OCI-LY3 (cell line): Measurements from ENCODE around the gene MYT1.
A peak's percentile ranks its signal among the peaks of the same experiment; 100 is the strongest.
"Not testable (repeated sequence)": the region's sequence is repeated elsewhere in the genome, so short reads cannot be mapped to it uniquely, and the experiment has no call there.

ENCODE experiments used
- H2AFZ ChIP-seq: fragments of 200-600, 300-600 bp; shearing (Covaris generic); 2 replicates; pipeline ENCODE4 v1.6.0; 2014; ENCODE audit warnings: antibody characterized with exemption, low read depth, low read length
- H3K27ac ChIP-seq: fragments of 200-600, 300-600 bp; sonication (generic); 2 replicates; pipeline ENCODE4 v1.5.1; 2014; ENCODE audit warnings: mild to moderate bottlenecking, low read length, moderate library complexity, mixed read lengths
- H3K27me3 ChIP-seq: fragments of 200-600, 300-600 bp; sonication (generic); 2 replicates; pipeline ENCODE4 v1.6.1; 2014; ENCODE audit warnings: low read depth, low read length, mixed read lengths
- H3K36me3 ChIP-seq: fragments of 200-600, 300-600 bp; sonication (generic); replicated peaks from 2 replicates; pipeline ENCODE3; 2014; ENCODE audit warnings: low read depth, low read length, mixed read lengths
- H3K4me1 ChIP-seq: fragments of 300-600, 200-600 bp; sonication (generic); 2 replicates; pipeline ENCODE4 v1.6.1; 2014; ENCODE audit warnings: low read length, mixed read lengths
- H3K4me2 ChIP-seq: fragments of 200-600, 300-600 bp; sonication (generic); 2 replicates; pipeline ENCODE4 v1.6.1; 2014; ENCODE audit warnings: low read length, mixed read lengths
- H3K4me3 ChIP-seq: fragments of 300-600, 200-600 bp; sonication (generic); 2 replicates; pipeline ENCODE4 v1.5.1; 2014; ENCODE audit warnings: antibody characterized with exemption, mild to moderate bottlenecking, low read length, moderate library complexity
- H3K79me2 ChIP-seq: fragments of 300-600, 200-600 bp; shearing (Covaris generic); 2 replicates; pipeline ENCODE4 v1.6.1; 2014; ENCODE audit warnings: mild to moderate bottlenecking, low read length, mixed read lengths
- H3K9ac ChIP-seq: fragments of 300-600, 200-600 bp; shearing (Covaris generic); 2 replicates; pipeline ENCODE4 v1.6.0; 2014; ENCODE audit warnings: mild to moderate bottlenecking, low read length, moderate library complexity
- H3K9me3 ChIP-seq: fragments of 200-600, 300-600 bp; shearing (Covaris generic); 2 replicates; pipeline ENCODE4 v1.6.1; 2014; ENCODE audit warnings: low read length, mixed read lengths; ENCODE audit not compliant: insufficient read depth
- H4K20me1 ChIP-seq: fragments of 200-600, 300-600 bp; sonication (generic); 2 replicates; pipeline ENCODE4 v1.6.1; 2016; ENCODE audit warnings: low read length, mixed read lengths; ENCODE audit not compliant: insufficient read depth
- EZH2phosphoT487 ChIP-seq: fragments of 200-600 bp; shearing (Covaris generic); IDR thresholded peaks from 2 replicates; pipeline ENCODE4 v1.6.1; 2018; ENCODE audit warnings: antibody characterized with exemption, mixed run types, low read depth
- TF ChIP-seq, protein P1 (sequence below): fragments of 200-600, 300-600 bp; sonication (generic); IDR thresholded peaks from 2 replicates; pipeline ENCODE4 v1.5.1; 2014; ENCODE audit warnings: antibody characterized with exemption, low read length, low read depth

MYT1 gene

GRCh38 chr20:64130876-64131275 is 33.4 kb upstream of the MYT1 start:
- no peaks in the 10 kb centered on the region for H3K36me3 ChIP-seq
- peaks cover 18% of the 10 kb centered on the region for H3K27me3 ChIP-seq
- H3K27ac ChIP-seq: no peak overlapping the region
- no peaks in the 10 kb centered on the region for H3K9me3 ChIP-seq
- no peak overlapping the region for H3K4me2 ChIP-seq
- no peak overlapping the region for H3K9ac ChIP-seq
- no peak for TF ChIP-seq EZH2phosphoT487
- TF ChIP-seq, protein P1, sequence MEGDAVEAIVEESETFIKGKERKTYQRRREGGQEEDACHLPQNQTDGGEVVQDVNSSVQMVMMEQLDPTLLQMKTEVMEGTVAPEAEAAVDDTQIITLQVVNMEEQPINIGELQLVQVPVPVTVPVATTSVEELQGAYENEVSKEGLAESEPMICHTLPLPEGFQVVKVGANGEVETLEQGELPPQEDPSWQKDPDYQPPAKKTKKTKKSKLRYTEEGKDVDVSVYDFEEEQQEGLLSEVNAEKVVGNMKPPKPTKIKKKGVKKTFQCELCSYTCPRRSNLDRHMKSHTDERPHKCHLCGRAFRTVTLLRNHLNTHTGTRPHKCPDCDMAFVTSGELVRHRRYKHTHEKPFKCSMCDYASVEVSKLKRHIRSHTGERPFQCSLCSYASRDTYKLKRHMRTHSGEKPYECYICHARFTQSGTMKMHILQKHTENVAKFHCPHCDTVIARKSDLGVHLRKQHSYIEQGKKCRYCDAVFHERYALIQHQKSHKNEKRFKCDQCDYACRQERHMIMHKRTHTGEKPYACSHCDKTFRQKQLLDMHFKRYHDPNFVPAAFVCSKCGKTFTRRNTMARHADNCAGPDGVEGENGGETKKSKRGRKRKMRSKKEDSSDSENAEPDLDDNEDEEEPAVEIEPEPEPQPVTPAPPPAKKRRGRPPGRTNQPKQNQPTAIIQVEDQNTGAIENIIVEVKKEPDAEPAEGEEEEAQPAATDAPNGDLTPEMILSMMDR: no peak
- H2AFZ ChIP-seq: no peak overlapping the region
- H3K79me2 ChIP-seq: no peaks in the 10 kb centered on the region
- no peak overlapping the region for H3K4me3 ChIP-seq
- H3K4me1 ChIP-seq: no peaks in the 10 kb centered on the region
- H4K20me1 ChIP-seq: no peaks in the 10 kb centered on the region

DNA sequence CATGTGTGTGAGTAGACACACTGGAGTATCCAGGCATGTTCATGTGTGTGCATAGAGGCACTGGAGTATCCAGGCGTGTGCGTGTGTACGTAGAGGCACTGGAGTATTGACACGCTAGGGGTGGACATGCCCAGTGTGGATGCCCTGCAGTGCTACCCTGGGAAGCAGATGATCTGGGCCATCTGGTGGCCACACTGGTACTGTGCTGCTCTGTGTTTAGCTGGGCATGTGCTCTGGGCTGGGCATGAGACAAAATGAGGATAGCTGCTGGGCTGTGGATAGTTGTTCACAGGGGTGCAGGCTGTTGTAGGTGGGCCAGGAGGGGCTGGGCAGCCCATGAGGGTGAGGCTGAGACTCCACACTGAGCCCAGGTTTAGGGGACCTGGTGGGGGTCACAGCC is 32.8 kb upstream of the MYT1 start:
- TF ChIP-seq EZH2phosphoT487: no peak
- TF ChIP-seq, protein P1: peak; percentile 16
- no peak overlapping the region for H3K9ac ChIP-seq
- H2AFZ ChIP-seq: no peak overlapping the region
- no peaks in the 10 kb centered on the region for H4K20me1 ChIP-seq
- no peaks in the 10 kb centered on the region for H3K36me3 ChIP-seq
- H3K4me1 ChIP-seq: no peaks in the 10 kb centered on the region
- no peaks in the 10 kb centered on the region for H3K9me3 ChIP-seq
- no peaks in the 10 kb centered on the region for H3K79me2 ChIP-seq
- H3K27ac ChIP-seq: no peak overlapping the region
- peaks cover 18% of the 10 kb centered on the region for H3K27me3 ChIP-seq
- no peak overlapping the region for H3K4me3 ChIP-seq
- H3K4me2 ChIP-seq: no peak overlapping the region

GRCh38 chr20:64133951-64134407 is 30.3 kb upstream of the MYT1 start:
- no peak overlapping the region for H3K4me2 ChIP-seq
- no peaks in the 10 kb centered on the region for H3K4me1 ChIP-seq
- no peaks in the 10 kb centered on the region for H4K20me1 ChIP-seq
- TF ChIP-seq EZH2phosphoT487: no peak
- TF ChIP-seq, protein P1: peak; percentile 55
- no peaks in the 10 kb centered on the region for H3K36me3 ChIP-seq
- no peak overlapping the region for H3K9ac ChIP-seq
- H3K27ac ChIP-seq: no peak overlapping the region
- H2AFZ ChIP-seq: no peak overlapping the region
- peaks cover 6% of the 10 kb centered on the region; the same call in 1 of the 2 replicates for H3K27me3 ChIP-seq
- no peaks in the 10 kb centered on the region for H3K79me2 ChIP-seq
- no peaks in the 10 kb centered on the region for H3K9me3 ChIP-seq
- H3K4me3 ChIP-seq: no peak overlapping the region

DNA sequence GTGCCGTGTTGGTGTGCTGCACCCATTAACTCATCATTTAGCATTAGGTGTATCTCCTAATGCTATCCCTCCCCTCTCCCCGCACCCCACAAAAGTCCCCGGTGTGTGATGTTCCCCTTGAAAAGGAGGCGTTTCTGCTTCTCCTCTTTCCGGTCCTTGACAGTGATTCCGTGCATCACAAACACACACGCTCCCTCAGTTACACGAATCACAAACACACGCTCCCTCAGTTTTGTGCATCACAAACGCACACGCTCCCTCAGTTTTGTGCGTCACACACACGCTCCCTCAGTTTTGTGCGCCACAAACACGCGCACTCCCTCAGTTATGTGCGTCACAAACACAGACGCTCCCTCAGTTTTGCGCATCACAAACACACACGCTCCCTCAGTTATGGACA is 29.5 kb upstream of the MYT1 start:
- H3K79me2 ChIP-seq, H3K27me3 ChIP-seq, H2AFZ ChIP-seq, H3K36me3 ChIP-seq, H3K4me3 ChIP-seq, H3K27ac ChIP-seq, H3K4me2 ChIP-seq, H4K20me1 ChIP-seq, H3K9ac ChIP-seq, H3K9me3 ChIP-seq, H3K4me1 ChIP-seq: not testable (repeated sequence)
